K562 (cell line): ENCODE measurements around the gene GNAI3. TPM values are rescaled to one million over a fixed set of nuclear protein-coding genes. Genes with fewer than 3 reads are reported as not detected.

Experiments
- ARID3B ChIP-seq: fragments of 250-450 bp; sonication (Bioruptor Pico); IDR thresholded peaks from 2 replicates; pipeline ENCODE4 v1.4.0; 2020; ENCODE audit warnings: borderline replicate concordance
- DPF2 ChIP-seq: fragments of 450-650 bp; IDR thresholded peaks from 2 replicates; pipeline ENCODE4 v1.6.1; 2016
- ETV5 ChIP-seq: sonication (generic); formaldehyde crosslinking; IDR thresholded peaks from 2 replicates; pipeline ENCODE4 v1.4.0; 2020; ENCODE audit warnings: low read depth, mild to moderate bottlenecking, missing genetic modification reagents
- HNRNPL ChIP-seq: fragments of 200-400 bp; formaldehyde crosslinking; IDR thresholded peaks from 2 replicates; pipeline ENCODE4 v1.6.1; 2017; ENCODE audit warnings: low read depth, mild to moderate bottlenecking, low read length
- HNRNPLL ChIP-seq: fragments of 200-400 bp; formaldehyde crosslinking; IDR thresholded peaks from 2 replicates; pipeline ENCODE4 v1.6.1; 2017; ENCODE audit warnings: low read length, low read depth, mild to moderate bottlenecking; ENCODE audit not compliant: poor library complexity, severe bottlenecking
- PRPF4 ChIP-seq: fragments of 200-400 bp; formaldehyde crosslinking; IDR thresholded peaks from one replicate; pipeline ENCODE4 v1.6.1; 2017; ENCODE audit warnings: low read length, low read depth, mild to moderate bottlenecking; ENCODE audit not compliant: insufficient read depth, poor library complexity, severe bottlenecking
- USF1 ChIP-seq: sonication (generic); formaldehyde crosslinking; IDR thresholded peaks from 2 replicates; pipeline ENCODE4 v1.9.0; 2022; ENCODE audit warnings: mild to moderate bottlenecking, missing genetic modification reagents
- polyA plus RNA-seq, 8 experiments: library from polyadenylated mRNA; depleted of rRNA in 4 of 8; stranded (reverse) in 5 of 8; unstranded in 3 of 8; fragments of >200 nt; fragmentation: Nextera tagmentation in 2 of 8; fragmentation: Illumina TruSeq in 1 of 8; extraction: Ambion mirVana in 2 of 8; extraction: Trizol in 1 of 8; gene quantifications; 2 replicates each; pipeline versions ENCODE4 v1.2.1 to v1.2.3, GENCODE V29; 2011 to 2014; ENCODE audit warnings: inconsistent platforms in 1 of 8, missing spikeins in 1 of 8
- total RNA-seq, 7 experiments: library from RNA; depleted of rRNA in 6 of 7; stranded (reverse); fragments of >200 nt in 6 of 7; fragmentation: Illumina TruSeq in 2 of 7; extraction: Trizol in 2 of 7; gene quantifications; 2 replicates each; pipeline versions ENCODE4 v1.2.1 to v1.2.3, GENCODE V29; 2011 to 2021; ENCODE audit warnings: low replicate concordance in 1 of 7
- TF ChIP-seq, protein P1 (sequence below): sonication (generic); formaldehyde crosslinking; IDR thresholded peaks from 2 replicates; pipeline ENCODE4 v1.8.1; 2023; ENCODE audit warnings: mild to moderate bottlenecking, missing genetic modification reagents
- TF ChIP-seq, protein P2 (sequence below), 2 experiments: fragments of 450-650 bp in 1 of 2; sonication (generic) in 1 of 2; formaldehyde crosslinking in 1 of 2; IDR thresholded peaks; 2 replicates each; pipeline versions ENCODE4 v1.7.1 to v1.9.0; 2016 to 2022; ENCODE audit warnings: inconsistent platforms in 1 of 2, mild to moderate bottlenecking in 1 of 2, missing genetic modification reagents in 1 of 2
- TF ChIP-seq, protein P3 (sequence below): fragments of 450-650 bp; IDR thresholded peaks from 2 replicates; pipeline ENCODE4 v1.6.1; 2017; ENCODE audit warnings: antibody characterized with exemption

GNAI3 gene
- total and polyA plus RNA-seq, 9 of the 15 experiments (the other 6 are each of a cell fraction or from before 2014, with no cell fraction given) = 6.3 to 13.2 (median 8.9) TPM

DNA sequence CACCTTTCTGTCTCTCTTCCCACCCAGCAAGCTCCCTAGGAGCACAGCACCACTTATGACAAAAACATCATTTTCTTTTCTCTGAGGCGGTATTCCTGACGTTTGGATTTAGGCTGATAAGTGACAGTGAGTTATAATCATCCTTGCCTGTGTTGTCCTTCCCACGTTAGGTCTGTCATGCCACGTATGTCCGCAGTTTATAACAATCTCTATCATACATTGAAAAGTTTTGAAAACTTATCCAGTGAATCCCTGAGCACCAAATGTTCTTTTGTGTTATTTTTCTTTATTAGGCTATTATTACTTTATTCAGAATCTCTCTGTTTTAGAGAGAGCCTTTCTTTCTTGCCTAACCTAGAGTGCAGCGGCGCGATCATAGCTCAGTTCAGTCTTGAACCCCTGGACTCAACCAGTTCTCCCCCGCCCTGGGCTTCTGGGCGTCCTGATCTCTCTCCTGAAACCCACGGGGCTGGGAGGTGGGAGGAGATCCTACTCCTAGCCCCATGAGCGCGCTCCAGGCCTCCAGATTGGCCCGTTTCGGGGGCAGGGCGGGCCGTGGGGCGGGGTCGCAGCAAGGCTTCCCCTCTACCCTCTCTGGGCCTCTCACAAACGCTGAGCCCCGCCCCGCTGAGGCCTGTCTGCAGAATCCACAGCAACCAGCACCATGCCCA, 119.2 kb downstream of the GNAI3 start, which contains the start of gene GSTM2 (continued):
- TF ChIP-seq, protein P1, sequence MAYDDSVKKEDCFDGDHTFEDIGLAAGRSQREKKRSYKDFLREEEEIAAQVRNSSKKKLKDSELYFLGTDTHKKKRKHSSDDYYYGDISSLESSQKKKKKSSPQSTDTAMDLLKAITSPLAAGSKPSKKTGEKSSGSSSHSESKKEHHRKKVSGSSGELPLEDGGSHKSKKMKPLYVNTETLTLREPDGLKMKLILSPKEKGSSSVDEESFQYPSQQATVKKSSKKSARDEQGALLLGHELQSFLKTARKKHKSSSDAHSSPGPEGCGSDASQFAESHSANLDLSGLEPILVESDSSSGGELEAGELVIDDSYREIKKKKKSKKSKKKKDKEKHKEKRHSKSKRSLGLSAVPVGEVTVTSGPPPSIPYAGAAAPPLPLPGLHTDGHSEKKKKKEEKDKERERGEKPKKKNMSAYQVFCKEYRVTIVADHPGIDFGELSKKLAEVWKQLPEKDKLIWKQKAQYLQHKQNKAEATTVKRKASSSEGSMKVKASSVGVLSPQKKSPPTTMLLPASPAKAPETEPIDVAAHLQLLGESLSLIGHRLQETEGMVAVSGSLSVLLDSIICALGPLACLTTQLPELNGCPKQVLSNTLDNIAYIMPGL (CRISPR knock-in tag) = no peak
- TF ChIP-seq, protein P2, sequence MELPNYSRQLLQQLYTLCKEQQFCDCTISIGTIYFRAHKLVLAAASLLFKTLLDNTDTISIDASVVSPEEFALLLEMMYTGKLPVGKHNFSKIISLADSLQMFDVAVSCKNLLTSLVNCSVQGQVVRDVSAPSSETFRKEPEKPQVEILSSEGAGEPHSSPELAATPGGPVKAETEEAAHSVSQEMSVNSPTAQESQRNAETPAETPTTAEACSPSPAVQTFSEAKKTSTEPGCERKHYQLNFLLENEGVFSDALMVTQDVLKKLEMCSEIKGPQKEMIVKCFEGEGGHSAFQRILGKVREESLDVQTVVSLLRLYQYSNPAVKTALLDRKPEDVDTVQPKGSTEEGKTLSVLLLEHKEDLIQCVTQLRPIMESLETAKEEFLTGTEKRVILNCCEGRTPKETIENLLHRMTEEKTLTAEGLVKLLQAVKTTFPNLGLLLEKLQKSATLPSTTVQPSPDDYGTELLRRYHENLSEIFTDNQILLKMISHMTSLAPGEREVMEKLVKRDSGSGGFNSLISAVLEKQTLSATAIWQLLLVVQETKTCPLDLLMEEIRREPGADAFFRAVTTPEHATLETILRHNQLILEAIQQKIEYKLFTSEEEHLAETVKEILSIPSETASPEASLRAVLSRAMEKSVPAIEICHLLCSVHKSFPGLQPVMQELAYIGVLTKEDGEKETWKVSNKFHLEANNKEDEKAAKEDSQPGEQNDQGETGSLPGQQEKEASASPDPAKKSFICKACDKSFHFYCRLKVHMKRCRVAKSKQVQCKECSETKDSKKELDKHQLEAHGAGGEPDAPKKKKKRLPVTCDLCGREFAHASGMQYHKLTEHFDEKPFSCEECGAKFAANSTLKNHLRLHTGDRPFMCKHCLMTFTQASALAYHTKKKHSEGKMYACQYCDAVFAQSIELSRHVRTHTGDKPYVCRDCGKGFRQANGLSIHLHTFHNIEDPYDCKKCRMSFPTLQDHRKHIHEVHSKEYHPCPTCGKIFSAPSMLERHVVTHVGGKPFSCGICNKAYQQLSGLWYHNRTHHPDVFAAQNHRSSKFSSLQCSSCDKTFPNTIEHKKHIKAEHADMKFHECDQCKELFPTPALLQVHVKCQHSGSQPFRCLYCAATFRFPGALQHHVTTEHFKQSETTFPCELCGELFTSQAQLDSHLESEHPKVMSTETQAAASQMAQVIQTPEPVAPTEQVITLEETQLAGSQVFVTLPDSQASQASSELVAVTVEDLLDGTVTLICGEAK (IDR thresholded peaks at IDR 0.05) = peak; percentile 48; the same call in 1 of the 2 replicates
- TF ChIP-seq, protein P2 (CRISPR knock-in tag; IDR thresholded peaks at IDR 0.05) = no peak
- TF ChIP-seq HNRNPLL (peak; percentile 20), DPF2 (0 out of 2 replicates have a peak, but pooled peaks have one; percentile 27), USF1 (CRISPR knock-in tag) (0 out of 2 replicates have a peak, but pooled peaks have one; percentile 19), PRPF4 (no peak), ETV5 (CRISPR knock-in tag) (no peak), HNRNPL (no peak), ARID3B (CRISPR knock-in tag) (no peak)
- TF ChIP-seq, protein P3, sequence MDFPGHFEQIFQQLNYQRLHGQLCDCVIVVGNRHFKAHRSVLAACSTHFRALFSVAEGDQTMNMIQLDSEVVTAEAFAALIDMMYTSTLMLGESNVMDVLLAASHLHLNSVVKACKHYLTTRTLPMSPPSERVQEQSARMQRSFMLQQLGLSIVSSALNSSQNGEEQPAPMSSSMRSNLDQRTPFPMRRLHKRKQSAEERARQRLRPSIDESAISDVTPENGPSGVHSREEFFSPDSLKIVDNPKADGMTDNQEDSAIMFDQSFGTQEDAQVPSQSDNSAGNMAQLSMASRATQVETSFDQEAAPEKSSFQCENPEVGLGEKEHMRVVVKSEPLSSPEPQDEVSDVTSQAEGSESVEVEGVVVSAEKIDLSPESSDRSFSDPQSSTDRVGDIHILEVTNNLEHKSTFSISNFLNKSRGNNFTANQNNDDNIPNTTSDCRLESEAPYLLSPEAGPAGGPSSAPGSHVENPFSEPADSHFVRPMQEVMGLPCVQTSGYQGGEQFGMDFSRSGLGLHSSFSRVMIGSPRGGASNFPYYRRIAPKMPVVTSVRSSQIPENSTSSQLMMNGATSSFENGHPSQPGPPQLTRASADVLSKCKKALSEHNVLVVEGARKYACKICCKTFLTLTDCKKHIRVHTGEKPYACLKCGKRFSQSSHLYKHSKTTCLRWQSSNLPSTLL = no peak
